ENCODE measurements around the gene HK3.
A peak's percentile ranks its signal among the peaks of the same experiment; 100 is the strongest.

Gene HK3

GRCh38 chr5:176902102-176902814 is 3.1 kb upstream of the HK3 start:
- no peak for DNase-seq

- no peak for DNase-seq
Measured at GRCh38 chr5:176901260-176902101, 2.3 kb upstream of the HK3 start.

- no peak for DNase-seq
Measured at GRCh38 chr5:176900780-176901204, 1.6 kb upstream of the HK3 start.

- DNase-seq: peak in 1 of 2 experiments; percentile 3
Measured at GRCh38 chr5:176899946-176900779, 1.0 kb upstream of the HK3 start.

GRCh38 chr5:176897263-176897662 is 1.9 kb downstream of the HK3 start:
- no peak for DNase-seq

- no peak for DNase-seq
Measured at GRCh38 chr5:176895831-176896230, 3.3 kb downstream of the HK3 start.

GRCh38 chr5:176894298-176894697 is 4.8 kb downstream of the HK3 start:
- DNase-seq: no peak

- no peak for DNase-seq
Measured at GRCh38 chr5:176892663-176893062, 6.5 kb downstream of the HK3 start.

GRCh38 chr5:176891331-176891958 is 7.7 kb downstream of the HK3 start:
- DNase-seq: no peak

GRCh38 chr5:176890455-176891330 is 8.5 kb downstream of the HK3 start:
- DNase-seq: no peak

GRCh38 chr5:176889321-176890280 is 9.5 kb downstream of the HK3 start:
- no peak for DNase-seq

- DNase-seq: no peak
Measured at GRCh38 chr5:176888865-176889165, 10.3 kb downstream of the HK3 start.

- no peak for DNase-seq
Measured at GRCh38 chr5:176888016-176888864, 10.9 kb downstream of the HK3 start.

GRCh38 chr5:176887252-176887849 is 11.8 kb downstream of the HK3 start:
- DNase-seq: no peak

- no peak for DNase-seq
Measured at GRCh38 chr5:176886336-176887251, 12.6 kb downstream of the HK3 start.

- no peak for DNase-seq
Measured at GRCh38 chr5:176884571-176884890, 14.6 kb downstream of the HK3 start.

GRCh38 chr5:176883700-176884570 is 15.2 kb downstream of the HK3 start:
- no peak for DNase-seq

GRCh38 chr5:176882567-176882903 is 16.6 kb downstream of the HK3 start:
- no peak for DNase-seq
